ENCODE results near the gene FOXP4.

DNA sequence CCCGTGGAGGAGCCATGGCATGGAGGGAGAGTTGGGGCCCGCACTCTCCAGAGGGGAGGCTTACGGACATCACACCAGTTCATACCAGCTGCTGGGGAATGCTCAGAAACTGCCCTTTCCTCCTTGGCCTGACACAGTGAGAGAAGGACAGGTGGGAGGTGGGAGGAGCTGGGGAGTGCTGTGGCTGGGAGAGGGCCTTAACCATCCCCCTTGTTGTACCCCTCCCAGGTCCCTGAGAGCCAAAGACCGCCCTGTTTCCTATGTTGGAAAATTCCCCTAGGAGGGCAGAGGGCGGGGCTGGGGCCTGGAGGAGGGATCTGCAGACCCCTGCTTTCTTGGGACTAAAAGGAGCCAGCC lies 24.1 kb downstream of the FOXP4 start:
- TF ChIP-seq, protein P1, sequence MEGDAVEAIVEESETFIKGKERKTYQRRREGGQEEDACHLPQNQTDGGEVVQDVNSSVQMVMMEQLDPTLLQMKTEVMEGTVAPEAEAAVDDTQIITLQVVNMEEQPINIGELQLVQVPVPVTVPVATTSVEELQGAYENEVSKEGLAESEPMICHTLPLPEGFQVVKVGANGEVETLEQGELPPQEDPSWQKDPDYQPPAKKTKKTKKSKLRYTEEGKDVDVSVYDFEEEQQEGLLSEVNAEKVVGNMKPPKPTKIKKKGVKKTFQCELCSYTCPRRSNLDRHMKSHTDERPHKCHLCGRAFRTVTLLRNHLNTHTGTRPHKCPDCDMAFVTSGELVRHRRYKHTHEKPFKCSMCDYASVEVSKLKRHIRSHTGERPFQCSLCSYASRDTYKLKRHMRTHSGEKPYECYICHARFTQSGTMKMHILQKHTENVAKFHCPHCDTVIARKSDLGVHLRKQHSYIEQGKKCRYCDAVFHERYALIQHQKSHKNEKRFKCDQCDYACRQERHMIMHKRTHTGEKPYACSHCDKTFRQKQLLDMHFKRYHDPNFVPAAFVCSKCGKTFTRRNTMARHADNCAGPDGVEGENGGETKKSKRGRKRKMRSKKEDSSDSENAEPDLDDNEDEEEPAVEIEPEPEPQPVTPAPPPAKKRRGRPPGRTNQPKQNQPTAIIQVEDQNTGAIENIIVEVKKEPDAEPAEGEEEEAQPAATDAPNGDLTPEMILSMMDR (IDR thresholded peaks at IDR 0.05): no peak
- no peak for TF ChIP-seq POLR2A (IDR thresholded peaks at IDR 0.05)

All from thyroid gland (tissue), 4 donors.